Mucosa of stomach (tissue), 1 donor: ENCODE results near the gene EOGT.

Source experiments
- H3K27me3 ChIP-seq: one replicate; pipeline ENCODE4 v1.7.0; 2013; ENCODE audit warnings: mild to moderate bottlenecking, low read length; ENCODE audit not compliant: control insufficient read depth, insufficient read depth
- H3K36me3 ChIP-seq: one replicate; pipeline ENCODE4 v1.7.0; 2013; ENCODE audit warnings: low read length; ENCODE audit not compliant: control insufficient read depth, insufficient read depth
- H3K4me1 ChIP-seq: one replicate; pipeline ENCODE4 v1.7.0; 2013; ENCODE audit warnings: mild to moderate bottlenecking, low read length; ENCODE audit not compliant: control insufficient read depth, insufficient read depth
- H3K4me3 ChIP-seq: one replicate; pipeline ENCODE4 v1.7.0; 2013; ENCODE audit warnings: low read length
- H3K9ac ChIP-seq: one replicate; pipeline ENCODE4 v1.7.0; 2013; ENCODE audit warnings: mild to moderate bottlenecking, low read length, moderate library complexity
- H3K9me3 ChIP-seq: one replicate; pipeline ENCODE4 v1.7.0; 2013; ENCODE audit warnings: mild to moderate bottlenecking, low read length, moderate library complexity; ENCODE audit not compliant: control insufficient read depth
- donor health status: Pancreatic carcinoma.

Gene EOGT

GRCh38 chr3:69005071-69005790, 8.3 kb downstream of the EOGT start:
- Histone ChIP-seq H3K9me3 (no peaks in the 10 kb centered on the region), H3K27me3 (no peaks in the 10 kb centered on the region), H3K4me1 (no peaks in the 10 kb centered on the region), H3K4me3 (no peak overlapping the region), H3K9ac (no peak overlapping the region), H3K36me3 (peaks cover 6% of the 10 kb centered on the region)

GRCh38 chr3:69004138-69004537, 9.3 kb downstream of the EOGT start:
- Histone ChIP-seq H3K36me3 (peaks cover 5% of the 10 kb centered on the region), H3K4me1 (no peaks in the 10 kb centered on the region), H3K9me3 (no peaks in the 10 kb centered on the region), H3K27me3 (no peaks in the 10 kb centered on the region), H3K9ac (no peak overlapping the region), H3K4me3 (no peak overlapping the region)

- no peaks in the 10 kb centered on the region for H3K36me3 ChIP-seq
- no peaks in the 10 kb centered on the region for H3K9me3 ChIP-seq
- no peak overlapping the region for H3K4me3 ChIP-seq
- no peaks in the 10 kb centered on the region for H3K4me1 ChIP-seq
- H3K27me3 ChIP-seq: no peaks in the 10 kb centered on the region
- no peak overlapping the region for H3K9ac ChIP-seq
These were observed 13.9 kb downstream of the EOGT start for GRCh38 chr3:68999605-69000004.

GRCh38 chr3:68999158-68999557, 14.3 kb downstream of the EOGT start:
- no peaks in the 10 kb centered on the region for H3K36me3 ChIP-seq
- no peaks in the 10 kb centered on the region for H3K4me1 ChIP-seq
- H3K4me3 ChIP-seq: no peak overlapping the region
- no peaks in the 10 kb centered on the region for H3K9me3 ChIP-seq
- H3K27me3 ChIP-seq: no peaks in the 10 kb centered on the region
- no peak overlapping the region for H3K9ac ChIP-seq

GRCh38 chr3:68997887-68998286, 15.6 kb downstream of the EOGT start:
- Histone ChIP-seq H3K4me3 (no peak overlapping the region), H3K4me1 (no peaks in the 10 kb centered on the region), H3K27me3 (no peaks in the 10 kb centered on the region), H3K36me3 (no peaks in the 10 kb centered on the region), H3K9me3 (no peaks in the 10 kb centered on the region), H3K9ac (no peak overlapping the region)

GRCh38 chr3:68996356-68996995, 17.0 kb downstream of the EOGT start:
- no peaks in the 10 kb centered on the region for H3K9me3 ChIP-seq
- no peak overlapping the region for H3K4me3 ChIP-seq
- no peaks in the 10 kb centered on the region for H3K4me1 ChIP-seq
- H3K27me3 ChIP-seq: no peaks in the 10 kb centered on the region
- no peaks in the 10 kb centered on the region for H3K36me3 ChIP-seq
- H3K9ac ChIP-seq: no peak overlapping the region

GRCh38 chr3:68988740-68989139, 24.7 kb downstream of the EOGT start:
- Histone ChIP-seq H3K4me3 (no peak overlapping the region), H3K27me3 (no peaks in the 10 kb centered on the region), H3K9me3 (no peaks in the 10 kb centered on the region), H3K4me1 (no peaks in the 10 kb centered on the region), H3K36me3 (no peaks in the 10 kb centered on the region), H3K9ac (no peak overlapping the region)

- no peaks in the 10 kb centered on the region for H3K4me1 ChIP-seq
- H3K9me3 ChIP-seq: no peaks in the 10 kb centered on the region
- no peak overlapping the region for H3K4me3 ChIP-seq
- no peaks in the 10 kb centered on the region for H3K36me3 ChIP-seq
- no peaks in the 10 kb centered on the region for H3K27me3 ChIP-seq
- H3K9ac ChIP-seq: no peak overlapping the region
These were observed 26.2 kb downstream of the EOGT start for GRCh38 chr3:68987322-68987721.

- H3K9ac ChIP-seq: no peak overlapping the region
- H3K36me3 ChIP-seq: no peaks in the 10 kb centered on the region
- no peaks in the 10 kb centered on the region for H3K27me3 ChIP-seq
- H3K4me3 ChIP-seq: no peak overlapping the region
- no peaks in the 10 kb centered on the region for H3K4me1 ChIP-seq
- H3K9me3 ChIP-seq: no peaks in the 10 kb centered on the region
These were observed 26.8 kb downstream of the EOGT start for GRCh38 chr3:68986496-68987208.

- no peak overlapping the region for H3K4me3 ChIP-seq
- H3K4me1 ChIP-seq: no peaks in the 10 kb centered on the region
- no peaks in the 10 kb centered on the region for H3K36me3 ChIP-seq
- H3K9me3 ChIP-seq: no peaks in the 10 kb centered on the region
- no peaks in the 10 kb centered on the region for H3K27me3 ChIP-seq
- H3K9ac ChIP-seq: no peak overlapping the region
These were observed 28.2 kb downstream of the EOGT start for GRCh38 chr3:68985146-68985790.

GRCh38 chr3:68984011-68984530, 29.4 kb downstream of the EOGT start:
- no peak overlapping the region for H3K9ac ChIP-seq
- no peaks in the 10 kb centered on the region for H3K27me3 ChIP-seq
- H3K36me3 ChIP-seq: no peaks in the 10 kb centered on the region
- no peaks in the 10 kb centered on the region for H3K4me1 ChIP-seq
- no peak overlapping the region for H3K4me3 ChIP-seq
- H3K9me3 ChIP-seq: no peaks in the 10 kb centered on the region
